Neuronal stem cell (in vitro differentiated cells): ENCODE data around the gene CDC42EP3.

Experiments
- DNase-seq: peaks from one replicate; pipeline ENCODE4 v3.0.0-alpha.2; 2013; ENCODE audit warnings: low spot score
- H2AFZ ChIP-seq: one replicate; pipeline ENCODE4 v1.6.1; 2013; ENCODE audit warnings: mild to moderate bottlenecking, low read length, inconsistent platforms
- H2AK5ac ChIP-seq: 2 replicates; pipeline ENCODE4 v1.6.1; 2013; ENCODE audit warnings: low read depth, mild to moderate bottlenecking, inconsistent platforms, low read length, moderate library complexity, mixed read lengths
- H2BK120ac ChIP-seq: 2 replicates; pipeline ENCODE4 v1.6.1; 2013; ENCODE audit warnings: low read depth, mild to moderate bottlenecking, inconsistent platforms, low read length, moderate library complexity, mixed read lengths
- H2BK12ac ChIP-seq: one replicate; pipeline ENCODE4 v1.6.1; 2013; ENCODE audit warnings: low read length, inconsistent platforms
- H2BK15ac ChIP-seq: 2 replicates; pipeline ENCODE4 v1.6.1; 2013; ENCODE audit warnings: mild to moderate bottlenecking, low read length, inconsistent platforms, mixed read lengths
- H2BK5ac ChIP-seq: one replicate; pipeline ENCODE4 v1.6.1; 2013; ENCODE audit warnings: inconsistent platforms, mild to moderate bottlenecking, low read length, moderate library complexity
- H3K14ac ChIP-seq: one replicate; pipeline ENCODE4 v1.6.1; 2013; ENCODE audit warnings: low read length, inconsistent platforms
- H3K18ac ChIP-seq: 2 replicates; pipeline ENCODE4 v1.6.1; 2013; ENCODE audit warnings: low read length, inconsistent platforms
- H3K23ac ChIP-seq: 2 replicates; pipeline ENCODE4 v1.6.1; 2013; ENCODE audit warnings: low read depth, mild to moderate bottlenecking, mixed read lengths, low read length, inconsistent platforms; ENCODE audit not compliant: poor library complexity
- H3K27ac ChIP-seq: replicated peaks from 3 replicates; pipeline ENCODE4 v1.5.1; 2013; ENCODE audit warnings: low read length, inconsistent platforms
- H3K27me3 ChIP-seq, 3 experiments: 2 replicates each; pipeline ENCODE4 v1.6.1; 2013; ENCODE audit warnings: low read length in 3 of 3, mild to moderate bottlenecking in 2 of 3, inconsistent platforms in 1 of 3, low read depth in 1 of 3, mixed read lengths in 1 of 3, moderate library complexity in 1 of 3; ENCODE audit not compliant: control insufficient read depth in 3 of 3, insufficient read depth in 3 of 3
- H3K36me3 ChIP-seq, 2 donors: replicated peaks in 1 of 2; 2 replicates each; pipeline ENCODE4 v1.6.1; 2013; ENCODE audit warnings: low read length in 2 of 2; ENCODE audit not compliant: control insufficient read depth in 2 of 2, insufficient read depth in 2 of 2
- H3K4ac ChIP-seq: 2 replicates; pipeline ENCODE4 v1.6.1; 2013; ENCODE audit warnings: inconsistent platforms, mild to moderate bottlenecking, low read length, moderate library complexity
- H3K4me1 ChIP-seq, 2 donors: 1 replicate in 1 of 2; 2 replicates in 1 of 2; pipeline ENCODE4 v1.6.1; 2013; ENCODE audit warnings: low read length in 2 of 2, low read depth in 1 of 2; ENCODE audit not compliant: control insufficient read depth in 2 of 2, insufficient read depth in 1 of 2
- H3K4me2 ChIP-seq: one replicate; pipeline ENCODE4 v1.6.1; 2013; ENCODE audit warnings: mild to moderate bottlenecking, low read length, inconsistent platforms; ENCODE audit not compliant: insufficient read depth, poor library complexity, severe bottlenecking
- H3K4me3 ChIP-seq, 2 donors: 2 replicates each; pipeline ENCODE4 v1.5.1; 2013; ENCODE audit warnings: low read length in 2 of 2, mild to moderate bottlenecking in 2 of 2, inconsistent platforms in 1 of 2, moderate library complexity in 1 of 2
- H3K79me1 ChIP-seq: one replicate; pipeline ENCODE4 v1.6.1; 2013; ENCODE audit warnings: low read depth, mild to moderate bottlenecking, inconsistent platforms, low read length, moderate library complexity
- H3K9ac ChIP-seq: one replicate; pipeline ENCODE4 v1.6.1; 2013; ENCODE audit warnings: mild to moderate bottlenecking, low read depth, low read length, inconsistent platforms; ENCODE audit not compliant: poor library complexity
- H3K9me3 ChIP-seq, 2 donors: replicated peaks in 1 of 2; 2 replicates each; pipeline versions ENCODE3 to v1.6.1; 2013; ENCODE audit warnings: low read length in 2 of 2, mild to moderate bottlenecking in 2 of 2, inconsistent platforms in 1 of 2, low read depth in 1 of 2, mixed read lengths in 1 of 2, moderate library complexity in 1 of 2; ENCODE audit not compliant: control insufficient read depth in 2 of 2, insufficient read depth in 1 of 2
- H4K8ac ChIP-seq: one replicate; pipeline ENCODE4 v1.6.1; 2013; ENCODE audit warnings: low read depth, mild to moderate bottlenecking, inconsistent platforms, low read length, moderate library complexity
- H4K91ac ChIP-seq: one replicate; pipeline ENCODE4 v1.6.1; 2013; ENCODE audit warnings: low read length, low read depth, mild to moderate bottlenecking, inconsistent platforms; ENCODE audit not compliant: poor library complexity
- WGBS, 2 donors: extraction: QIAGEN DNeasy Blood & Tissue Kit; methylation state at CpG; one replicate each; pipeline ENCODE4 v1.1.7; 2013; ENCODE audit warnings: missing lambda C conversion rate in 2 of 2, mixed read lengths in 1 of 2; ENCODE audit not compliant: insufficient read length in 2 of 2, insufficient replicate concordance in 1 of 2; ENCODE audit errors: extremely low coverage in 2 of 2; 5-methylcytosine and 5-hydroxymethylcytosine counted together

Gene CDC42EP3

GRCh38 chr2:37649518-37649917 lies 21.9 kb downstream of the CDC42EP3 start:
- Histone ChIP-seq H3K9ac (no peak overlapping the region), H2BK12ac (no peak overlapping the region)

DNA sequence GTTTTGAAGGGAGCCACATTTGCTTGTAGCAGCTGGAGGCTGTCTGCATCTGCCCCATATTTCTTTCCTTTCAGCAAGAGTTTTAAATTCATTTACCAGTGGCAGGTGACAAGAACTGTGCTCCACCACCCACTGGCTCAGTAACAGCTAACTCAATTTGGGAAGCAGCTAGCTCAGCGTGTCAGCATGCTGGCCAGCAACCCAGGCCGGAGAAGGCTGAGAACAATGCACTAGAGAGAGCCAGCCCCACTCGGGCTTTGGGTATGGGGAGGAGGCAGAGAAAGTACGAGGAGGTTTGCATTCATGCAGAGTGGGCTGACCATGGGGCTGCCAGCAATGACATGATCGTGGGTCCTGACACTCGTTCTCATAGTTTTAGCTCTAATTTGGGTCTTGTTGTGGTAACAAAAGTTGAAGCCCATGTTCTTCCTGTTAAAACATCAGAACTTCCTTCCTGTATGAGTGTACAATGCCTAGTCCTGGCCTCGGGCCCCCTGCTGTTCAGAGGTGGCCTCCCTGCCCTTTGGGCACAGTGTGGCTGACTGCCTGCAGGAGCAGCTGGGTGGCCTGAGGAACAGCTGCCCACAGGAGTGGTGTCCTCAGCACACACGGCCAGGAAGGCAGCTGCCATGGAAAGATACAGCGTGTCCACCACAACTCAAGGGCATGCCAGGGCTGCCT lies 23.0 kb downstream of the CDC42EP3 start:
- H4K91ac ChIP-seq = no peak overlapping the region
- H3K27me3 ChIP-seq = no peaks in the 10 kb centered on the region
- H2BK120ac ChIP-seq = no peak overlapping the region
- no CpG with 5 or more reads among the region's 9 CpGs for WGBS, 2 donors
- no peak overlapping the region for H2AFZ ChIP-seq
- H4K8ac ChIP-seq = no peak overlapping the region
- H3K14ac ChIP-seq = no peak overlapping the region
- no peak overlapping the region for H3K27ac ChIP-seq
- H3K4me2 ChIP-seq = no peak overlapping the region
- no peak overlapping the region for H2BK5ac ChIP-seq
- H3K79me1 ChIP-seq = peaks cover 5% of the 10 kb centered on the region
- no peak overlapping the region for H3K23ac ChIP-seq
- no peak overlapping the region for H3K4ac ChIP-seq
- peaks cover 4 to 46% of the 10 kb centered on the region in 2 donors for H3K9me3 ChIP-seq
- H2BK15ac ChIP-seq = no peak overlapping the region
- DNase-seq = no peak
- H3K9ac ChIP-seq = no peak overlapping the region
- peak overlapping the region in 1 of 2 donors; percentile 23 for H3K4me3 ChIP-seq
- H3K4me1 ChIP-seq = peaks cover 2 to 4% of the 10 kb centered on the region in 2 donors
- peak overlapping the region; percentile 58 for H3K18ac ChIP-seq
- H2AK5ac ChIP-seq = no peak overlapping the region
- peaks cover 26 to 88% of the 10 kb centered on the region in 2 donors for H3K36me3 ChIP-seq
- peak overlapping the region; percentile 76 for H2BK12ac ChIP-seq

More at GRCh38 chr2:37649518-37649917, 21.9 kb downstream of the CDC42EP3 start:
- H3K4me3 ChIP-seq = peak overlapping the region in 1 of 2 donors; percentile 36
- H2BK15ac ChIP-seq = no peak overlapping the region
- H3K23ac ChIP-seq = no peak overlapping the region
- no peak overlapping the region for H2AFZ ChIP-seq
- no peaks in the 10 kb centered on the region for H3K27me3 ChIP-seq
- H2BK5ac ChIP-seq = no peak overlapping the region
- H3K27ac ChIP-seq = no peak overlapping the region
- H4K8ac ChIP-seq = no peak overlapping the region
- H3K4ac ChIP-seq = no peak overlapping the region
- no peak overlapping the region for H3K14ac ChIP-seq
- no peak overlapping the region for H2BK120ac ChIP-seq
- no peak overlapping the region for H4K91ac ChIP-seq
- no peak overlapping the region for H3K18ac ChIP-seq
- no peak for DNase-seq
- peaks cover 22 to 87% of the 10 kb centered on the region in 2 donors for H3K36me3 ChIP-seq
- H2AK5ac ChIP-seq = no peak overlapping the region
- peaks cover 8 to 12% of the 10 kb centered on the region in 2 donors for H3K4me1 ChIP-seq
- peaks cover 4 to 40% of the 10 kb centered on the region in 2 donors for H3K9me3 ChIP-seq
- peaks cover 9% of the 10 kb centered on the region for H3K79me1 ChIP-seq
- no CpG with 5 or more reads among the region's 3 CpGs for WGBS, 2 donors
- no peak overlapping the region for H3K4me2 ChIP-seq

GRCh38 chr2:37647971-37648330 lies 23.5 kb downstream of the CDC42EP3 start:
- Histone ChIP-seq H3K14ac (no peak overlapping the region), H3K27me3 (no peaks in the 10 kb centered on the region), H2BK15ac (no peak overlapping the region), H3K9ac (no peak overlapping the region), H3K4me1 (peaks cover 0 to 2% of the 10 kb centered on the region in 2 donors), H3K4me3 (no peak overlapping the region), H2AFZ (no peak overlapping the region), H3K79me1 (peaks cover 5% of the 10 kb centered on the region), H3K36me3 (peaks cover 26 to 88% of the 10 kb centered on the region in 2 donors), H3K18ac (no peak overlapping the region), H2AK5ac (no peak overlapping the region), H4K91ac (no peak overlapping the region), H3K4me2 (no peak overlapping the region), H2BK12ac (no peak overlapping the region), H4K8ac (no peak overlapping the region), H3K9me3 (peaks cover 4 to 46% of the 10 kb centered on the region in 2 donors), H2BK5ac (no peak overlapping the region), H3K4ac (no peak overlapping the region), H3K23ac (no peak overlapping the region), H2BK120ac (no peak overlapping the region), H3K27ac (no peak overlapping the region)
- no CpG with 5 or more reads among the region's 2 CpGs for WGBS, 2 donors
- no peak for DNase-seq

- Histone ChIP-seq H3K9me3 (peaks cover 4 to 47% of the 10 kb centered on the region in 2 donors), H3K4me2 (no peak overlapping the region), H3K18ac (no peak overlapping the region), H2BK5ac (no peak overlapping the region), H4K8ac (no peak overlapping the region), H3K36me3 (peaks cover 25 to 95% of the 10 kb centered on the region in 2 donors), H3K4ac (no peak overlapping the region), H2AFZ (no peak overlapping the region), H3K14ac (no peak overlapping the region), H3K27me3 (no peaks in the 10 kb centered on the region), H2BK15ac (no peak overlapping the region), H3K27ac (no peak overlapping the region), H3K9ac (no peak overlapping the region), H2BK120ac (no peak overlapping the region), H3K4me3 (no peak overlapping the region), H2BK12ac (no peak overlapping the region), H3K79me1 (peaks cover 5% of the 10 kb centered on the region), H4K91ac (no peak overlapping the region), H3K23ac (no peak overlapping the region), H3K4me1 (no peaks in the 10 kb centered on the region), H2AK5ac (no peak overlapping the region)
- DNase-seq = no peak
- WGBS, 2 donors = no CpG with 5 or more reads among the region's 9 CpGs
These were observed 25.6 kb downstream of the CDC42EP3 start for GRCh38 chr2:37645836-37646235.
